Fibroblast of mammary gland (primary cell): ENCODE data around the gene MIEF1.

ENCODE experiments used
- DNase-seq: peaks from one replicate; pipeline ENCODE4 v3.0.0-alpha.2; 2010; ENCODE audit warnings: low read depth
- H3K4me3 ChIP-seq: 2 replicates; pipeline ENCODE4 v1.5.1; 2011; ENCODE audit warnings: low read depth, mild to moderate bottlenecking, low read length, moderate library complexity; ENCODE audit not compliant: control insufficient read depth
- CTCF ChIP-seq: conservative IDR thresholded peaks from 2 replicates; pipeline ENCODE4 v1.5.1; 2011; ENCODE audit warnings: low read depth, low read length, inconsistent platforms; ENCODE audit not compliant: control insufficient read depth, insufficient read depth

MIEF1 gene

DNA sequence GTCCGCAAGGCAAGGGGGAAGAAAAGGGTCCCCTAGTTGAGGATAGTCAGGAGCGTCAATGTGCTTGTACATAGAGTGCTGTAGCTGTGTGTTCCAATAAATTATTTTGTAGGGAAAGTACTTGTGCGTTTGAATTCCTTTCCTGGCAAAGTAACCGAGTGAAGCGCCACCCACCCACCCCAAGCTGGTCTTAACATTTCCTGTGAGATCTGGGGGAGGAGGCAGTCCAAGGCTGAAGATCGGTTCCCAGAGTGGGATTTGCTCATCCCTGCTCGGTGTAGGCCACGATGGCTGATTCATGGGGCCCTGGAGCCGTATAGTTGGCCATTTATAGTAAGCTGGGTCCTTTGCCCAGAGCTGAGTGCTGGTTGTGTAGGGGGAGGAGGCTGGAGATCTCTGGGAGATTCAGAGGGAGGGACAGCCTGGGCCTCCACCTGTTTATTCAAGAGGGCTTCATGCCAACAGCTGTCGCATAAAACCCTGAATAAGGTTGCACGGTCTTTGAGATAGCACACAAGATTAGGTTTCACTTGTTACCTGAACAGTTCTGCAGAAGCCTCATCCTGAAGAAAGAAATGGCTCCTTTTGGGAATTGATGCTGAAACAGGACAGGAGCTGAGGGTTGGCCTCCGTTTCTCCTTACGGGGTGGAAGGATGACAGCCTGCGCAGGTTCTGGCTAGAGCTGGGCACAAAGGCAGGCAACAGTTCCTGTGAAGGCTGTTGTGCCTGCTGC lies 20.6 kb downstream of the MIEF1 start:
- no peak for TF ChIP-seq CTCF
- peak overlapping the region; percentile 93 for H3K4me3 ChIP-seq
- peak; percentile 75 for DNase-seq

- TF ChIP-seq CTCF = no peak
- H3K4me3 ChIP-seq = no peak overlapping the region
- no peak for DNase-seq
These were observed 22.1 kb downstream of the MIEF1 start for GRCh38 chr22:39524089-39524752.

DNA sequence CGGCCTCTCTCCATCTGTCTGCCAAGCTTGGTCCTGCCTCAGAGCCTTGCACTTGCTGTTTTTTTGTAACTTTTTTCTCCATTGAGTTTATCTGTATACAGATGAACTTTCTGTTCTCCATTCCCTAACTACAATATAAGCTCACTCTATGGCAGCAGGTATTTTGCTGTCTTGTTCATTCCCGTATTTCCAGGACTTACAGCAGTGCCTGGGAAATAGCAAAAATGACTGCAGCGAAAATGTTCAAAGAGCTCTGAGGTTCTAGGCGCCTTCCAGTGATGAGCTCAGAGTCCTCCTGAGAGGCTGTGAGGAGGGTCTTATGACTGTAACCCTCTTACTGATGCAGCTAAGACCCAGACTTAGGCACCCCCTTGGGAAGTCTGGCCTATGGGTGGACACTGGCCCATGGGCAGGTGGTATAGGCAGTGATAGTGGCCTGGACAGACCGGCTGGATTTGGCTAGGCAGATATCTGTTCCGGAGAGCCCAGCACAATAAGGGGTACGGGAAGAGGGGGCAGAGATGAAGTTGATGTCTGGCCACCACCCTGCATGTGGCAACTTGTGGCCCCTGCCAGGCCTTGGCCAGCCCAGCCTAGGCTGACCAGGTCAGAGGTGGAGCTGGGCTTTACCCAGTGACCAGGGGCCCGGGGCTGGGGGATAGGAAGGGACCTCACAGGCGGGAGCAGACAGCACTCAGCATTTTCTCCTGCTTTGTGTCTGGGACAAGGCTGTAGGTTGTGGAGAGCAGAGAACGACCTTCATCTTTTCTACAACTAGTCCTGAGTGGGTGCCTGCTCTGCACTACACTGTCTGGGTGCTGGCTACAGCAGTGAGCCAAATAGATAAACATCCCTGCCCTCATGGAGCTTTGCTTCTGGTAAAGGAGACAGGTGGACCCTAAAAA lies 22.9 kb downstream of the MIEF1 start:
- DNase-seq = no peak
- TF ChIP-seq CTCF = no peak
- H3K4me3 ChIP-seq = no peak overlapping the region

- H3K4me3 ChIP-seq = no peak overlapping the region
- TF ChIP-seq CTCF = no peak
- DNase-seq = no peak
These were observed 23.5 kb downstream of the MIEF1 start for GRCh38 chr22:39525658-39525975.

- no peak for DNase-seq
- H3K4me3 ChIP-seq = no peak overlapping the region
- TF ChIP-seq CTCF = no peak
These were observed 24.7 kb downstream of the MIEF1 start for GRCh38 chr22:39526736-39527171.

DNA sequence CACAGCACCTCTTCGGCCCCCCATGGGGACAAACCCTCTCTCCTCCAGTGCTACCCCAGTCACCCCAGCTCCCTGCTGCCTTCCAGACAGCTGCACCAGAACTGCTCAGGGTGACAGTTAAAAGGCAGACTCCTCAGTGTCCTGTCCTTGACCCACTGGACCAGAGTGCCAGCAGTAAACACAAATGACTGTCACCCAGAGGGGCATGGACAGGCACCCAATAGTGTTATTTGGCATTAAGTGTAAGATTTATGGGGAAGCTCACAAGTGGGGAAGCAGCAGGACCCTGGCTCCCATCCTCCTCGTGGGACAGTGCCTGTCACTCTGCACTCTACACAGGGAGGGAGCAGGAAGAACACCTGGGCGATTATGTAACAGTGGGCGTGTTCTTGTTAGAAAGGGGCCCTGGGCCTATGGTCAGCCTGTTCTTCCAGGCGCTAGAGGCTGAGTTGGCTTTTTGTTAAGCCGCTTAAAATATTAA lies 25.4 kb downstream of the MIEF1 start:
- DNase-seq = no peak
- H3K4me3 ChIP-seq = no peak overlapping the region
- TF ChIP-seq CTCF = no peak
